GM19239 (cell line): ENCODE results near the gene ADM5.

Source experiments
- DNase-seq: peaks from one replicate; pipeline ENCODE4 v3.0.0; 2011; ENCODE audit warnings: low spot score; ENCODE audit not compliant: insufficient read length
- FAIRE-seq: peaks from 2 replicates; lab custom pipeline; 2011; peaks lifted over from hg19 to GRCh38; lab: Jason Lieb, UNC

ADM5 gene

GRCh38 chr19:49689133-49690078 is at the start of gene ADM5:
ADM5 (plus strand) TSS chr19:49689594; CDS start chr19:49689838, 244 bp downstream.
- DNase-seq, result no peak

GRCh38 chr19:49640113-49640898 is 49.1 kb upstream of the ADM5 start, which contains the start of gene RRAS:
RRAS (minus strand) TSS chr19:49640143; CDS start chr19:49640098, 45 bp downstream.
- FAIRE-seq, result peak; percentile 99
- DNase-seq, result peak; percentile 91

More at GRCh38 chr19:49689133-49690078, at the start of gene ADM5:
- no peak for FAIRE-seq

- DNase-seq (peak; percentile 94), FAIRE-seq (peak; percentile 97)
Measured at GRCh38 chr19:49641688-49642491, 47.5 kb upstream of the ADM5 start, which contains the start of gene SCAF1. SCAF1 (plus strand) TSS chr19:49642209; CDS start chr19:49645027, 2,818 bp downstream.

GRCh38 chr19:49642492-49643035 is 46.8 kb upstream of the ADM5 start:
- DNase-seq (no peak), FAIRE-seq (peak; percentile 40)

GRCh38 chr19:49643466-49643865 is 45.9 kb upstream of the ADM5 start:
- FAIRE-seq (peak; percentile 75), DNase-seq (no peak)

- no peak for FAIRE-seq
Measured at GRCh38 chr19:49645592-49645991, 43.8 kb upstream of the ADM5 start.

GRCh38 chr19:49645995-49646394 is 43.4 kb upstream of the ADM5 start:
- DNase-seq (no peak), FAIRE-seq (no peak)

More at GRCh38 chr19:49645592-49645991, 43.8 kb upstream of the ADM5 start:
- DNase-seq, result no peak

- no peak for DNase-seq
- FAIRE-seq, result no peak
Measured at GRCh38 chr19:49646586-49646985, 42.8 kb upstream of the ADM5 start.

- DNase-seq (no peak), FAIRE-seq (no peak)
Measured at GRCh38 chr19:49651029-49651819, 38.2 kb upstream of the ADM5 start.

GRCh38 chr19:49651820-49652550 is 37.4 kb upstream of the ADM5 start:
- DNase-seq (no peak), FAIRE-seq (no peak)

- FAIRE-seq, result no peak
Measured at GRCh38 chr19:49652551-49653465, 36.6 kb upstream of the ADM5 start.

GRCh38 chr19:49653466-49653806 is 36.0 kb upstream of the ADM5 start:
- no peak for FAIRE-seq
- DNase-seq, result no peak

More at GRCh38 chr19:49652551-49653465, 36.6 kb upstream of the ADM5 start:
- no peak for DNase-seq

- FAIRE-seq (no peak), DNase-seq (no peak)
Measured at GRCh38 chr19:49654581-49654980, 34.8 kb upstream of the ADM5 start.

- no peak for DNase-seq
- no peak for FAIRE-seq
Measured at GRCh38 chr19:49655570-49656455, 33.6 kb upstream of the ADM5 start.

- DNase-seq (no peak), FAIRE-seq (no peak)
Measured at GRCh38 chr19:49656456-49657109, 32.8 kb upstream of the ADM5 start.
